DND-41 (cell line): ENCODE results near the gene EED.
"Not testable (repeated sequence)": the region's sequence is repeated elsewhere in the genome, so short reads cannot be mapped to it uniquely, and the experiment has no call there.

Source experiments
- EZH2 ChIP-seq: IDR thresholded peaks from 3 replicates; pipeline ENCODE4 v1.6.1; 2012; ENCODE audit warnings: borderline replicate concordance, low read depth, mild to moderate bottlenecking, moderate library complexity, low read length, inconsistent platforms; ENCODE audit not compliant: severe bottlenecking
- TF ChIP-seq, protein P1 (sequence below): IDR thresholded peaks from 2 replicates; pipeline ENCODE4 v1.5.1; 2012; ENCODE audit warnings: borderline replicate concordance, low read length, moderate library complexity, mild to moderate bottlenecking; ENCODE audit not compliant: poor library complexity, severe bottlenecking; ENCODE audit errors: extremely low read depth

DNA sequence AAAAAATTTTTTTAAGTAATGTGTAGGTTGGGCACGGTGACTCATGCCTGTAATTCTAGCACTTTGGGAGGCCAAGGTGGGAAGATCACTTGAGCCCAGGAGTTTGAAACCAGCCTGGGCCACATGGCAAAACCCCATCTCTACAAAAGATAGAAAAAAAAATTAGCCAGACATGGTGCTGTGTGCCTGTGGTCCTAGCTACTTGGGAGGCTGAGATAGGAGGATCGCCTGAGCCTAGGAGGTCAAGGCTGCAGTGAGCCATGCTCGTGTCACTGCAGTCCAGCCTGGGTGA, 15.6 kb upstream of the EED start:
- TF ChIP-seq, protein P1, sequence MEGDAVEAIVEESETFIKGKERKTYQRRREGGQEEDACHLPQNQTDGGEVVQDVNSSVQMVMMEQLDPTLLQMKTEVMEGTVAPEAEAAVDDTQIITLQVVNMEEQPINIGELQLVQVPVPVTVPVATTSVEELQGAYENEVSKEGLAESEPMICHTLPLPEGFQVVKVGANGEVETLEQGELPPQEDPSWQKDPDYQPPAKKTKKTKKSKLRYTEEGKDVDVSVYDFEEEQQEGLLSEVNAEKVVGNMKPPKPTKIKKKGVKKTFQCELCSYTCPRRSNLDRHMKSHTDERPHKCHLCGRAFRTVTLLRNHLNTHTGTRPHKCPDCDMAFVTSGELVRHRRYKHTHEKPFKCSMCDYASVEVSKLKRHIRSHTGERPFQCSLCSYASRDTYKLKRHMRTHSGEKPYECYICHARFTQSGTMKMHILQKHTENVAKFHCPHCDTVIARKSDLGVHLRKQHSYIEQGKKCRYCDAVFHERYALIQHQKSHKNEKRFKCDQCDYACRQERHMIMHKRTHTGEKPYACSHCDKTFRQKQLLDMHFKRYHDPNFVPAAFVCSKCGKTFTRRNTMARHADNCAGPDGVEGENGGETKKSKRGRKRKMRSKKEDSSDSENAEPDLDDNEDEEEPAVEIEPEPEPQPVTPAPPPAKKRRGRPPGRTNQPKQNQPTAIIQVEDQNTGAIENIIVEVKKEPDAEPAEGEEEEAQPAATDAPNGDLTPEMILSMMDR: not testable (repeated sequence)
- not testable (repeated sequence) for TF ChIP-seq EZH2
